Muscle of back (tissue), 11 donors: ENCODE results near the gene KIR3DL2. TPM values are rescaled to one million over a fixed set of nuclear protein-coding genes. Genes with fewer than 3 reads are reported as not detected.
"Not testable (repeated sequence)": the region's sequence is repeated elsewhere in the genome, so short reads cannot be mapped to it uniquely, and the experiment has no call there.

Source experiments
- DNase-seq, 3 donors: peaks; one replicate each; pipeline versions ENCODE4 v3.0.0 to v3.0.0-alpha.2; 2013
- polyA plus RNA-seq, 10 donors: library from polyadenylated mRNA; unstranded; fragments of 120-200 nt; gene quantifications; one replicate each; pipeline ENCODE4 v1.2.1, GENCODE V29; 2013; ENCODE audit not compliant: insufficient read length in 10 of 10

Gene KIR3DL2
- polyA plus RNA-seq, 10 donors = not detected

DNA sequence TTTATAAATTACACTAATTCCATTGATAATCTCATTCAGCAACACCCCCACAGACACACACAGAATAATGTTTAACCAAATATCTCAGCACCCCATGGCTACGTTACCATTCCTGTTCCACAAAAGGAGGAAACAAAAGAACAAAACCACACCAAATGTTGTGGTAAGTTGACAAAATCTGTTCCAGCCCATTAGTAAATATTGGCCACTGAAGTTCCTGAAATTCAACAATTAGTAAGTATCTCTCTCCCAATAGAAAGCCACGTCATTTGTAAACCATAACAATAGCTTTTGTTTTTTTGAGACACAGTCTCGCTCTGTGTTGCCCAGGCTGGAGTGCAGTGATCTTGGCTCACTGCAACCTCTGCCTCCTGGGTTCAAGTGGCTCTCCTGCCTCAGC is 21.5 kb downstream of the KIR3DL2 start:
- DNase-seq = no peak

DNA sequence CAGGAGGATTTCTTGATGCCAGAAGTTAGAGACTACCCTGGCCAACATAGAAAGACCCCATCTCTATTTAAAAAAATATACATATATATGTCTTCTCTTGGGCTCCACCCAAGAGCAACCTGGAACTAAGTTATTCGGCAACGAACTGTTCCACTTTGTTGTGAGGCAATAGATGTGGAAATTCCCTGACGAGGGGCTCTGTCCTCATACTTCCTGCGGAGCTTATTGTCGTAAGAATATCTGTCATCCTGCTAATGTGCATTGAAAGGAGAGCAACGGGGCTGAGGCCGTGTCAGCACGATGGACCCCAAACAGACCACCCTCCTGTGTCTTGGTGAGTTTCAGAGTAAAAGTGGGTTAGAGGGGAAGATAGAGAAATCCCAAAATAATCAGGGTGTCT is 23.7 kb downstream of the KIR3DL2 start, which contains the start of gene FCAR:
TSS of gene FCAR (plus strand) at position 246 of the 400 bp plus-strand sequence. CDS start at position 301, 55 bp downstream.
- peak in 1 of 3 donors; percentile 12 for DNase-seq

GRCh38 chr19:54875506-54875905 is 25.3 kb downstream of the KIR3DL2 start:
- peak in 1 of 3 donors; percentile 7 for DNase-seq

DNA sequence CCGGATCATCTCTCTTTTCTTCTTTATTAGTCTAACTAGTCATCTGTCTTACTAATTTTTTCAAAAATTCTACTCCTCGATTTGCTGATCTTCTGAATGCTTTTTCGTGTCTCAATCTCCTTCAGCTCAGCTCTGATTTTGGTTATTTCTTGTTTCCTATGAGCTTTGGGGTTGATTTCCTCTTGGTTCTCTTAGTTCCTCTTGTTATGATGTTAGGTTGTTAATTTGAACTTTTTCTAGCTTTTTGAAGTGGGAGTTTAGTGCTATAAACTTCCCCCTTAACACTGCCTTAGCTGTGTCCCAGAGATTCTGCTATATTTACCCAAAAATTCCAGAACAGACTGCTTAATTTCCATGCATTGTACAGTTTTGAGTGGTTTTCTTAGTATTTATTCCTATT is 27.2 kb downstream of the KIR3DL2 start:
- no peak for DNase-seq

DNA sequence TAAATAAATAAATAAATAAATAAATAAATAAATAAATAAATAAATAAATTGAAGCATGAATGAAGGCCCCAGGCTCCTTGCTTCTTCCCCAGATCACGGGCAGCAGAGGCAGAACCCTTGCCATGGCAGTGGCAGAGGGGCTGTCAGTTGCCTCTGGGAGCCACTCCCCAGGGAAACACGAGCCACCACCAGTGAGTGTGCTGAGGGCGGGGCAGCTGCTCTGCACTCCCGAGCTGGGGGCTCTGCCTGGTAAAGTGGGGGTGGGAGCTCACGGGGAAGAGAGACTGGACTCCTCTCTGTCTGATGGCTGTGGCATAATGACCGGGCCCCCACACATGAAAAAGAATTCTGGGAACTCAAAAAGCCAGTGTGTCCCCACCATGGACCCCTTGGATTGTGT is 31.6 kb downstream of the KIR3DL2 start:
- DNase-seq = no peak

GRCh38 chr19:54882758-54883157 is 32.5 kb downstream of the KIR3DL2 start:
- DNase-seq = no peak

DNA sequence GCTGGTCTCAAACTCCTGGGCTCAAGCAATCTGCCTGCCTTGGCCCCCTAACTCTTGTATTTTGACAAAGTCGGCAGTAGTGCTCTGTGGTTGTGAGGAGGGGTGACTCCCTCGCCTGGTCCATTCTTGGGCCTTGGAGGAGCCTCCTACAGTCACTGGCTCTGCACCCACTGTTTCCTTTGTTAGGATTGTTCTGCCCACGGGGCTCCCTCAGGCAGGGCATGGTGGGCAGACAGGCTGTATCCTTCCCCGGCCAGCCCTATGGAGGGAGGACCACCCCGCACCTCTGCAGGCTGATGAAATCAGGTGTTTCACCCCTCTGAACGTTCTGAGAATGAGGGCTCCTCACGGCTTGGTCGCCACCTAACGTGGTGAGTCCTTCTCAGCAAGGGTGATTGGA is 33.0 kb downstream of the KIR3DL2 start:
- no peak for DNase-seq

- no peak for DNase-seq
Measured at GRCh38 chr19:54888239-54888638, 38.0 kb downstream of the KIR3DL2 start.

- DNase-seq = no peak
Measured at GRCh38 chr19:54889566-54889965, 39.3 kb downstream of the KIR3DL2 start.

- no peak for DNase-seq
Measured at GRCh38 chr19:54893406-54893805, 43.2 kb downstream of the KIR3DL2 start.

DNA sequence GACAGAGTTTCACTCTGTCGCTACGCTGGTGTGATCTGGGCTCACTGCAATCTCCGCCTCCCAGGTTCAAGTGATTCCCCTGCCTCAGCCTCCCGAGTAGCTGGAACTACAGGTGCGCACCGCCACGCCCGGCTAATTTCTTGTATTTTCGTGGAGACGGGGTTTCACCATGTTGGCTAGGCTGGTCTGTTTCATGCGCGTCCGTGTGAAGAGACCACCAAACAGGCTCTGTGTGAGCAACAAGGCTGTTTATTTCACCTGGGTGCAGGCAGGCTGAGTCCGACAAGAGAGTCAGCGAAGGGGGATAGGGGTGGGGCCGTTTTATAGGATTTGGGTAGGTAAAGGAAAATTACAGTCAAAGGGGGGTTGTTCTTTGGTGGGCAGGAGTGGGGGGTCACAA is 43.9 kb downstream of the KIR3DL2 start:
- not testable (repeated sequence) for DNase-seq

DNA sequence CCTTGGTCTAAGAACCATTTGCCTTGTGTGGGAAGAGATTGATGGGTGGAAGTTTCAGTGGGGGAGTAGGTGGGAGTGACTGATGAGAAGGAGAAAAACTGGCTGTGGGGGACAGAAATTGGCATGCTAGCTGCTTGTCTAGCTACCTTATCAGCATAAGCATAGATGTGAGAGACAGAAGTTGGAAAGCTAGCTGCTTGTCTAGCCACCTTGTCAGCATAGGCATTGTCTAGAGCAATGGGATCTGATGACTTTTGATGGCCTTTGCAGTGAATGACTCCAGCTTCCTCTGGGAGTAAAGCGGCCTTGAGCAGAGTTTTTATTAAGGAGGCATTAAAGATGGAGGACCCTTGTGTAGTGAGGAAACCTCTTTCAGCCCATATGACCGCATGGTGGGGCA is 45.8 kb downstream of the KIR3DL2 start:
- DNase-seq = no peak

- DNase-seq = not testable (repeated sequence)
Measured at GRCh38 chr19:54898685-54899084, 48.4 kb downstream of the KIR3DL2 start.

GRCh38 chr19:54899646-54900045 is 49.4 kb downstream of the KIR3DL2 start:
- not testable (repeated sequence) for DNase-seq

- not testable (repeated sequence) for DNase-seq
Measured at GRCh38 chr19:54901153-54901552, 50.9 kb downstream of the KIR3DL2 start.

DNA sequence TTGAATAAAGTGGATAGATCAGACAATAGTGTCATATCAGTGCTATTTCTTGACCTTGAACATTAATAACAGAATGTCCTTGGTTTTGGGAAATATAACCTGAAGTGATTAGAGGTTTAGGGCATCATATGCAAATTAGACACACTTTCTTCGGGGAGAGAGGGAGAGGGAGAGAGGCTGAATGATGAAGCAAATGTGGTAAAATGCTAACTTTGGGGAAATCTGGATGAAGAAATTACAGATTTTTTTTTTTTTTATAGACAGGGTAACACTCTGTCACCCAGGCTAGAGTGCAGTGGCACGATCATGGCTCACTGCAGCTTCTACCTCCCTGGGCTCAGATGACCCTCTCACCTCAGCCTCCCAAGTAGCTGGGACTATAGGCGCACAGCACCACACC is 51.8 kb downstream of the KIR3DL2 start:
- no peak for DNase-seq

GRCh38 chr19:54903303-54903702 is 53.1 kb downstream of the KIR3DL2 start:
- no peak for DNase-seq

DNA sequence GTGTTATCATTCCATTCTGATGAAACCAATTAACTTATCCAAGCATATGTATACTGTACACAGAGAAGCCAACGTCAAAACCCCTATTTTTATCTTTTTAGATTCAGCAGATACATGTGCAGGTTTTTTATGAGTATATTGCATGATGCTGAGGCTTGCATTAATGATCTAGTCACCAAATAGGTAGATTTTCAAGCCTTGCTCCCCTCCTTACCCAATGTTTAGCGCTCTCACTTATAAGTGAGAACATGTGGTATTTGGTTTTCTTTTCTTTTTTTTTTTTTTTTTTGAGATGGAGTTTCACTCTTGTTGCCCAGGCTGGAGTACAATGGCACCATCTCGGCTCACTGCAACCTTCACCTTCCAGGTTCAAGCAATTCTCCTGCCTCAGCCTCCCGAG is 54.0 kb downstream of the KIR3DL2 start:
- not testable (repeated sequence) for DNase-seq

DNA sequence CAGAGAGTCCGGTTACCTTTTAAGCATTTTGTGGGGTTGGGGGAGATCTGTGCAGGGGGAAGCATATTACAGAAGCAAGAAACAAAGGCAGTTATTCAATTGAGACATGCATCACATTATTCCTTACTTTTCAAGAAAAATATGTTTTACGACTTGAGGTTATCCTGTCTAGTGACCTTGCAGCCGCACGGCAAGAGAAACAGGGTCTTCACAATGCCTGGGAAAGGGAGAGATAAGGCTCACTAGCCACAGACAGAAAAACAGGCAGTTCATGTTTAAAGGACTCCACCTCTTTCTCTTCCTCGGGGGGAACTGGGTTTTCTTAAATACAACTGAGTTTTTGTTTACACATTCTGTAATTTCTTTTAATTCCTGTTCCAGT is 55.2 kb downstream of the KIR3DL2 start:
- DNase-seq = no peak

- DNase-seq = no peak
Measured at GRCh38 chr19:54905803-54906511, 55.7 kb downstream of the KIR3DL2 start, which contains the start of gene NCR1. NCR1 (plus strand) TSS chr19:54906148; CDS start chr19:54906188, 40 bp downstream.

DNA sequence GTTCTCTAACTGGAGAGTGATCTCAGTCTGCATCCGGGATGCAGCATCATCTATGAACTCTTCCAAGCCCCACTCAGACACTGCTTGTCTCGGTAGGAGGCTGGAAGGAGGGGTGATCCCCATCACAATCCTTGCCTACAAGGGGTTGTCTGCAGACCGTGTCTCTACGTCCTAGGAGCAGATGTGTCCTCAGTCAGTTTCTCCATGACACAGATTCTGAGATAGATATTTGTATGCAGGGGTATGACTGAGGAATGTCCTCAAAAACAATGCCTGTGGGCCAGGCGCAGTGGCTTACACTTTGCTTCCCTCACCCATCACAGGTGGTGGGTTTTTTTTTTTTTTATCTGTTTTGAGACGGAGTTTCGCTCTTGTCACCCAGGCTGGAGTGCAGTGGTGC is 56.6 kb downstream of the KIR3DL2 start:
- DNase-seq = no peak

- not testable (repeated sequence) for DNase-seq
Measured at GRCh38 chr19:54907899-54908298, 57.7 kb downstream of the KIR3DL2 start.
